Right lobe of liver (tissue), 6 donors: ENCODE data around the gene LUZP1. TPM values are rescaled to one million over a fixed set of nuclear protein-coding genes. Genes with fewer than 3 reads are reported as not detected.
A peak's percentile ranks its signal among the peaks of the same experiment; 100 is the strongest.

Source experiments
- ATAC-seq, 4 donors: fragments of 200-7000 bp; cut with Tn5 transposase; one replicate each; pipeline ENCODE4 v1.9.1; 2020; ENCODE audit warnings: mild to moderate bottlenecking in 4 of 4, moderate library complexity in 4 of 4
- DNase-seq, 3 donors: peaks; one replicate each; pipeline ENCODE4 v3.0.0-alpha.2; 2020
- H3K27ac ChIP-seq, 3 donors: fragments of 200-600 bp; one replicate each; pipeline ENCODE4 v1.8.0; 2022
- H3K27me3 ChIP-seq, 2 donors: fragments of 200-600 bp; one replicate each; pipeline ENCODE4 v1.8.0; 2022
- H3K36me3 ChIP-seq, 4 donors: fragments of 200-600 bp; sonication (generic) in 1 of 4; one replicate each; pipeline versions ENCODE4 v1.5.1 to v1.8.0; 2017 to 2022; ENCODE audit warnings: control low read depth in 1 of 4
- H3K4me1 ChIP-seq, 4 donors: fragments of 200-600 bp; sonication (generic) in 1 of 4; one replicate each; pipeline versions ENCODE4 v1.5.1 to v1.8.0; 2017 to 2022; ENCODE audit warnings: control low read depth in 1 of 4
- H3K4me3 ChIP-seq, 3 donors: fragments of 200-600 bp; one replicate each; pipeline ENCODE4 v1.8.0; 2022
- H3K9me3 ChIP-seq, 4 donors: fragments of 200-600 bp; sonication (generic) in 1 of 4; one replicate each; pipeline versions ENCODE4 v1.5.1 to v1.8.0; 2017 to 2022; ENCODE audit warnings: control low read depth in 1 of 4
- POLR2A ChIP-seq: fragments of 450-650 bp; IDR thresholded peaks from one replicate; pipeline ENCODE4 v1.6.1; 2017; ENCODE audit warnings: antibody characterized with exemption, mild to moderate bottlenecking
- WGBS: methylation state at CpG from one replicate; pipeline ENCODE4 v1.1.6; 2018; ENCODE audit warnings: low coverage, low lambda C conversion rate; ENCODE audit not compliant: insufficient coverage; ENCODE audit errors: missing lambda C conversion rate; 5-methylcytosine and 5-hydroxymethylcytosine counted together
- intact Hi-C, 2 donors: fragments of 100-400 bp; cut with DNase I; formaldehyde crosslinking; loops; one replicate each; pipeline versions ENCODE4 v1.11.2 to v1.14.1; 2022
- total RNA-seq, 6 experiments: library from RNA; depleted of rRNA in 2 of 6; stranded (reverse); fragments of >200 nt in 2 of 6; fragmentation: NEBNext Ultra II Directional in 3 of 6; extraction: Animal tissue kit (Norgen Biotek cat#: 25700) in 3 of 6; gene quantifications; one replicate each; pipeline versions ENCODE4 v1.1.0 to v1.2.4, GENCODE V29; 2016 to 2023
- TF ChIP-seq, protein P1 (sequence below), 4 donors: fragments of 200-600 bp in 3 of 4; fragments of 450-650 bp in 1 of 4; IDR thresholded peaks; one replicate each; pipeline versions ENCODE4 v1.5.1 to v1.8.0; 2016 to 2022; ENCODE audit warnings: antibody characterized with exemption in 4 of 4, mild to moderate bottlenecking in 2 of 4
- donor health status: DM: no; HTN: yes; CAD: no.
- donor health status: DM: no; HTN: no; CAD: no.
- donor health status: DM: no; HTN: no; CAD: no.
- donor health status: DM: no; HTN: yes; CAD: no.
- donor health status: DM: no; HTN: yes; CAD: no.

LUZP1 gene
- total RNA-seq, 6 experiments from 2014 or later: 4.1 to 8.0 (median 6.1) TPM

DNA sequence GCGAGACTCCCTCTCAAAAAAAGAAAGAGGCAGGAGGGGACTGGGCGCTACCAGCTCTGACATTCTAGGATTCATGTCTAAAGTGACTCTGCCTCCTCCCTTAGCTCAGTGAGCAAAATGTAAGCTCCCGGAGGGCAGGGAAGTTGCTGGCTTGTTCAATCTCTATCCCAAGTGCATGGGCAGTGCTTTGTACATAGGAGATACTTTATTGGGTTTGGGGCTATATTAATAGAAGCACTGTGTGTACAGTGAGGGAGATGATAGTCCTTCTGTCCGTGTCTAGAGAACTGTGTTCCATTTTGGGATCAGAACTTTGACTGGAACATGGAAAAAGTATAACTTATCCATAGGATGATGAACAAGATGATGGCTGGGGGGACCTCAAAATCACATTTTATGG is 16.7 kb upstream of the LUZP1 start:
- no peak for DNase-seq
- Histone ChIP-seq H3K36me3 (no peaks in the 10 kb centered on the region), H3K4me3 (no peak overlapping the region), H3K27ac (no peak overlapping the region), H3K9me3 (no peaks in the 10 kb centered on the region), H3K4me1 (peaks cover 0 to 6% (median 0%) of the 10 kb centered on the region in 4 donors), H3K27me3 (no peaks in the 10 kb centered on the region)
- no peak for ATAC-seq
- intact Hi-C loops: loop anchor here (2.0 to 10.0 kb wide), 4 partner anchors 87 to 211 kb away; partner anchors contain the start of gene LACTBL1 (in 1 of the 2)
- 31% methylated on average over 3 of the region's 4 CpGs for WGBS
- no peak for TF ChIP-seq POLR2A
- TF ChIP-seq, protein P1, sequence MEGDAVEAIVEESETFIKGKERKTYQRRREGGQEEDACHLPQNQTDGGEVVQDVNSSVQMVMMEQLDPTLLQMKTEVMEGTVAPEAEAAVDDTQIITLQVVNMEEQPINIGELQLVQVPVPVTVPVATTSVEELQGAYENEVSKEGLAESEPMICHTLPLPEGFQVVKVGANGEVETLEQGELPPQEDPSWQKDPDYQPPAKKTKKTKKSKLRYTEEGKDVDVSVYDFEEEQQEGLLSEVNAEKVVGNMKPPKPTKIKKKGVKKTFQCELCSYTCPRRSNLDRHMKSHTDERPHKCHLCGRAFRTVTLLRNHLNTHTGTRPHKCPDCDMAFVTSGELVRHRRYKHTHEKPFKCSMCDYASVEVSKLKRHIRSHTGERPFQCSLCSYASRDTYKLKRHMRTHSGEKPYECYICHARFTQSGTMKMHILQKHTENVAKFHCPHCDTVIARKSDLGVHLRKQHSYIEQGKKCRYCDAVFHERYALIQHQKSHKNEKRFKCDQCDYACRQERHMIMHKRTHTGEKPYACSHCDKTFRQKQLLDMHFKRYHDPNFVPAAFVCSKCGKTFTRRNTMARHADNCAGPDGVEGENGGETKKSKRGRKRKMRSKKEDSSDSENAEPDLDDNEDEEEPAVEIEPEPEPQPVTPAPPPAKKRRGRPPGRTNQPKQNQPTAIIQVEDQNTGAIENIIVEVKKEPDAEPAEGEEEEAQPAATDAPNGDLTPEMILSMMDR (IDR thresholded peaks at IDR 0.05): no peak

DNA sequence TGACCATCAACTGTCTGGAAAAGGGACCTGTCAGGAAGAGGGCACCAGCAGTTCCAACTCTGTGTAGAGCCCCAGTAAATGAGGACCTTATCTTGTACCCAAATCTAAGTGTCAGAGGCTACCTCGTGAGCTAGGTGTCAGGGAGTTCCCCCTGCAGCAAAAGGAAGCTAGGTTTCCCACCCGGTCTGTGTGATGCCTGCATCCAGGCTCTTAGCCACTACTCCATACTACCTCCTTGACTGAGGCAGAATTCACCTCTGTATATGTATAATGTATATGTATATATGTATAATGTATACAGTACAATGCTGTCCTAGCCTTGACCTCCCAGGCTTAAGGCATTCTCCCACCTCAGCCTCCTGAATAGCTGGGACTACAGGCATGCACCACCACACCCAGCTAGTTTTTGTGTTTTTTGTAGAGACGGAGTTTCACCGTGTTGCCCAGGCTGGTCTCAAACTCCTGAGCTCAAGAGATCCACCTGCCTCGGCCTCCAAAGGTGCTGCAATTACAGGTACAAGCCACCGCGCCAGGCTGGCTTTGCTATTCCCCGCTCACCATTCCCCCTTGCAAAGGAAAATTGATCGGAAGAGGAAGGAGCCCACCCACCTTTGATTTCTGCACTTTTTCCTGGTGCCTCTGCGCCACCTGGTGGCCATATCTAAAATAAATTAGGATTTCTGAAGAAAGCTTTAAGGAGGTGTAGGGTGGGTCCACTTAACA is 15.7 kb upstream of the LUZP1 start:
- peak in 2 of 4 donors; percentile 33 to 40 for ATAC-seq
- DNase-seq: no peak
- TF ChIP-seq POLR2A: no peak
- TF ChIP-seq, protein P1 (IDR thresholded peaks at IDR 0.05): peak; percentile 74 to 89 (median 82)
- H3K4me3 ChIP-seq: peak overlapping the region; percentile 24 to 45 (median 30)
- H3K27me3 ChIP-seq: no peaks in the 10 kb centered on the region
- H3K36me3 ChIP-seq: no peaks in the 10 kb centered on the region
- H3K27ac ChIP-seq: no peak overlapping the region
- no peaks in the 10 kb centered on the region for H3K9me3 ChIP-seq
- H3K4me1 ChIP-seq: peaks cover 0 to 6% (median 0%) of the 10 kb centered on the region in 4 donors
- 4% methylated on average over 10 of the region's 10 CpGs for WGBS
- intact Hi-C loops: loop anchor here (2.0 to 10.0 kb wide), 3 partner anchors 86 to 210 kb away; partner anchors contain the start of gene LACTBL1 (in 1 of the 2)

DNA sequence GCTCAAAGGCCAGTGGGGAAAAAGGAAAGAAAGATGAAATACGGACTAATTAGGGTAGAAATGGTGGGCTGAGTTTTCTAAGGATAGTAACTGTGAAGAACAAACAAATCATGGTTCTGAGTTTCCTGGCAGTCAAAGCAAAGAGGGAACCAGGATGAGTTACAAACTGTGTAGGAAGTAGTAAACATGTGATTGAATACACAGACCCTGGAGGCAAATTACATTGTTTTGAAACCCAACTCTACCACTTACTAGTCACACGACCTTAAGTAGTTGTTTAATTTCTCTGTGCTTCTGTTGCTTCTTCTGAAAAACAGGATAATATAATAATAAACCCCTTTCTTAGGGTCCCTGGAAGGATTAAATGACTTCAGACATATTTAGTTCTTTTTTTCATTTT is 11.2 kb upstream of the LUZP1 start:
- Histone ChIP-seq H3K4me1 (no peaks in the 10 kb centered on the region), H3K27me3 (no peaks in the 10 kb centered on the region), H3K9me3 (no peaks in the 10 kb centered on the region), H3K4me3 (no peak overlapping the region), H3K36me3 (no peaks in the 10 kb centered on the region), H3K27ac (no peak overlapping the region)
- ATAC-seq (no peak), DNase-seq (no peak)
- TF ChIP-seq POLR2A: no peak
- TF ChIP-seq, protein P1 (IDR thresholded peaks at IDR 0.05): no peak
- intact Hi-C loops: loop anchor here (10.0 kb wide), 2 partner anchors 195 to 205 kb away; partner anchors contain the start of gene LACTBL1 (in 1 of the 2)
- 79% methylated on average over 2 of the region's 2 CpGs for WGBS

DNA sequence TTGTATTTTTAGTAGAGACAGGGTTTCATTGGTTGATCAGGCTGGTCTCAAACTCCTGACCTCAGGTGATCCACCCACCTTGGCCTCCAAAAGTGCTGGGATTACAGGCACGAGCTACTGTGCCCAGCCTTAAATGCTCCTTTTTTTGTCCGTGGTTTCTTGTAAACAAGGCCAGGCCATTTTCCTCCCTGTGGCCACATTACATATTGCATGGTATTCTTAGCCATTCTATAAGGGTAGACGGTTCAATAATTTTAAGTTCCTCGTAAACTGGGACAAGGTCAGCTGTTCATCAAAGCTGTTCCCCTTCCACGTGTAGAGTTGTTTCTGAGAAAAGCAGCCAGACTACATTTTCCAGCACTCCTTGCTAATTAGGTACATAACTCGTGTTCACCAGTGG is 10.3 kb upstream of the LUZP1 start:
- Histone ChIP-seq H3K9me3 (no peaks in the 10 kb centered on the region), H3K4me1 (no peaks in the 10 kb centered on the region), H3K36me3 (no peaks in the 10 kb centered on the region), H3K4me3 (no peak overlapping the region), H3K27me3 (no peaks in the 10 kb centered on the region), H3K27ac (no peak overlapping the region)
- ATAC-seq: no peak
- intact Hi-C loops: no loop called here
- TF ChIP-seq, protein P1 (IDR thresholded peaks at IDR 0.05): no peak
- no peak for TF ChIP-seq POLR2A
- no peak for DNase-seq
- WGBS: 53% methylated on average over 6 of the region's 6 CpGs
